Endodermal cell (in vitro differentiated cells): Measurements from ENCODE around the gene SOX1. TPM values are rescaled to one million over a fixed set of nuclear protein-coding genes. Genes with fewer than 3 reads are reported as not detected.
A peak's percentile ranks its signal among the peaks of the same experiment; 100 is the strongest.

Source experiments
- DNase-seq: peaks from one replicate; pipeline ENCODE4 v3.0.0-alpha.2; 2017
- H3K27ac ChIP-seq: 2 replicates; pipeline ENCODE4 v1.5.1; 2013; ENCODE audit warnings: mild to moderate bottlenecking, low read depth, low read length, moderate library complexity
- H3K27me3 ChIP-seq: 2 replicates; pipeline ENCODE4 v1.6.1; 2013; ENCODE audit warnings: mild to moderate bottlenecking, low read length, moderate library complexity; ENCODE audit not compliant: insufficient read depth, control insufficient read depth, poor library complexity, severe bottlenecking
- H3K36me3 ChIP-seq: 2 replicates; pipeline ENCODE4 v1.7.0; 2013; ENCODE audit warnings: mild to moderate bottlenecking, low read length, moderate library complexity; ENCODE audit not compliant: control insufficient read depth, insufficient read depth
- H3K4me1 ChIP-seq: one replicate; pipeline ENCODE4 v1.7.0; 2013; ENCODE audit warnings: low read length; ENCODE audit not compliant: control insufficient read depth, insufficient read depth
- H3K4me3 ChIP-seq: 2 replicates; pipeline ENCODE4 v1.5.1; 2013; ENCODE audit warnings: mild to moderate bottlenecking, low read length, moderate library complexity
- H3K9ac ChIP-seq: 2 replicates; pipeline ENCODE4 v1.6.1; 2013; ENCODE audit warnings: mild to moderate bottlenecking, low read length, moderate library complexity; ENCODE audit not compliant: poor library complexity, severe bottlenecking; ENCODE audit errors: extremely low read depth
- H3K9me3 ChIP-seq: 2 replicates; pipeline ENCODE4 v1.6.1; 2013; ENCODE audit warnings: mild to moderate bottlenecking, low read length, moderate library complexity; ENCODE audit not compliant: control insufficient read depth
- H3K27ac Mint-ChIP-seq: 2 replicates; pipeline ENCODE4 v1.8.0; 2020; ENCODE audit warnings: mixed read lengths
- H3K27me3 Mint-ChIP-seq: 2 replicates; pipeline ENCODE4 v1.8.0; 2021; ENCODE audit warnings: mild to moderate bottlenecking, mixed read lengths; ENCODE audit not compliant: insufficient read depth
- H3K36me3 Mint-ChIP-seq: 2 replicates; pipeline ENCODE4 v1.8.0; 2020; ENCODE audit warnings: low read depth, mixed read lengths
- H3K4me1 Mint-ChIP-seq: 2 replicates; pipeline ENCODE4 v1.8.0; 2020; ENCODE audit warnings: mixed read lengths
- H3K4me3 Mint-ChIP-seq: 2 replicates; pipeline ENCODE4 v1.8.0; 2020; ENCODE audit warnings: mild to moderate bottlenecking, moderate library complexity, mixed read lengths
- H3K9me3 Mint-ChIP-seq: 2 replicates; pipeline ENCODE4 v1.8.0; 2020; ENCODE audit warnings: mild to moderate bottlenecking, mixed read lengths
- WGBS, 2 experiments: methylation state at CpG; one replicate each; pipeline versions ENCODE4 v1.1.5 to v1.1.7; 2013; ENCODE audit warnings: missing lambda C conversion rate in 2 of 2, mixed read lengths in 1 of 2; ENCODE audit not compliant: insufficient coverage in 1 of 2, insufficient read length in 1 of 2; 5-methylcytosine and 5-hydroxymethylcytosine counted together
- total RNA-seq, 2 donors: library from RNA; stranded (reverse); fragmentation: NEBNext Ultra II Directional in 1 of 2; extraction: Animal tissue kit (Norgen Biotek cat#: 25700) in 1 of 2; gene quantifications; 2 replicates in 1 of 2; 3 replicates in 1 of 2; pipeline ENCODE4 v1.2.1, GENCODE V29; 2021
- TF ChIP-seq, protein P1 (sequence below): fragments of 200-600 bp; sonication (generic); conservative IDR thresholded peaks from 2 replicates; pipeline ENCODE4 v1.5.0; 2021; ENCODE audit warnings: antibody characterized with exemption, mild to moderate bottlenecking

SOX1 gene
- total RNA-seq, 2 donors from 2014 or later, result not detected

GRCh38 chr13:112114391-112114790 is 47.4 kb downstream of the SOX1 start:
- TF ChIP-seq, protein P1, sequence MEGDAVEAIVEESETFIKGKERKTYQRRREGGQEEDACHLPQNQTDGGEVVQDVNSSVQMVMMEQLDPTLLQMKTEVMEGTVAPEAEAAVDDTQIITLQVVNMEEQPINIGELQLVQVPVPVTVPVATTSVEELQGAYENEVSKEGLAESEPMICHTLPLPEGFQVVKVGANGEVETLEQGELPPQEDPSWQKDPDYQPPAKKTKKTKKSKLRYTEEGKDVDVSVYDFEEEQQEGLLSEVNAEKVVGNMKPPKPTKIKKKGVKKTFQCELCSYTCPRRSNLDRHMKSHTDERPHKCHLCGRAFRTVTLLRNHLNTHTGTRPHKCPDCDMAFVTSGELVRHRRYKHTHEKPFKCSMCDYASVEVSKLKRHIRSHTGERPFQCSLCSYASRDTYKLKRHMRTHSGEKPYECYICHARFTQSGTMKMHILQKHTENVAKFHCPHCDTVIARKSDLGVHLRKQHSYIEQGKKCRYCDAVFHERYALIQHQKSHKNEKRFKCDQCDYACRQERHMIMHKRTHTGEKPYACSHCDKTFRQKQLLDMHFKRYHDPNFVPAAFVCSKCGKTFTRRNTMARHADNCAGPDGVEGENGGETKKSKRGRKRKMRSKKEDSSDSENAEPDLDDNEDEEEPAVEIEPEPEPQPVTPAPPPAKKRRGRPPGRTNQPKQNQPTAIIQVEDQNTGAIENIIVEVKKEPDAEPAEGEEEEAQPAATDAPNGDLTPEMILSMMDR, result no peak
- no peaks in the 10 kb centered on the region for H3K36me3 Mint-ChIP-seq
- H3K9me3 Mint-ChIP-seq, result no peaks in the 10 kb centered on the region
- DNase-seq, result peak; percentile 31
- peaks cover 81% of the 10 kb centered on the region for H3K27me3 Mint-ChIP-seq
- H3K4me3 ChIP-seq, result no peak overlapping the region
- no peaks in the 10 kb centered on the region for H3K36me3 ChIP-seq
- H3K4me3 Mint-ChIP-seq, result no peak overlapping the region
- no peak overlapping the region for H3K9ac ChIP-seq
- 88% methylated on average over 8 to 11 of the region's 11 CpGs for WGBS, 2 experiments
- no peak overlapping the region for H3K27ac ChIP-seq
- no peak overlapping the region for H3K27ac Mint-ChIP-seq
- H3K9me3 ChIP-seq, result no peaks in the 10 kb centered on the region
- H3K4me1 ChIP-seq, result no peaks in the 10 kb centered on the region
- H3K4me1 Mint-ChIP-seq, result no peaks in the 10 kb centered on the region
- H3K27me3 ChIP-seq, result peaks cover 60% of the 10 kb centered on the region

GRCh38 chr13:112115403-112116091 is 48.6 kb downstream of the SOX1 start:
- no peak overlapping the region for H3K4me3 Mint-ChIP-seq
- Histone ChIP-seq H3K4me1 (no peaks in the 10 kb centered on the region), H3K27ac (no peak overlapping the region), H3K9me3 (no peaks in the 10 kb centered on the region), H3K27me3 (peaks cover 48% of the 10 kb centered on the region), H3K9ac (no peak overlapping the region), H3K36me3 (no peaks in the 10 kb centered on the region), H3K4me3 (no peak overlapping the region)
- WGBS, 2 experiments, result 90 to 92% methylated on average over 9 to 20 of the region's 20 CpGs
- no peaks in the 10 kb centered on the region for H3K9me3 Mint-ChIP-seq
- peaks cover 80% of the 10 kb centered on the region for H3K27me3 Mint-ChIP-seq
- H3K4me1 Mint-ChIP-seq, result no peaks in the 10 kb centered on the region
- TF ChIP-seq, protein P1, result no peak
- H3K36me3 Mint-ChIP-seq, result no peaks in the 10 kb centered on the region
- no peak overlapping the region for H3K27ac Mint-ChIP-seq
- peak; percentile 36 for DNase-seq

GRCh38 chr13:112116187-112116950 is 49.4 kb downstream of the SOX1 start:
- Histone ChIP-seq H3K9ac (no peak overlapping the region), H3K4me3 (no peak overlapping the region), H3K27me3 (peaks cover 40% of the 10 kb centered on the region), H3K9me3 (no peaks in the 10 kb centered on the region), H3K36me3 (no peaks in the 10 kb centered on the region), H3K27ac (no peak overlapping the region), H3K4me1 (no peaks in the 10 kb centered on the region)
- no peak for DNase-seq
- TF ChIP-seq, protein P1, result no peak
- 90% methylated on average over 21 to 22 of the region's 22 CpGs for WGBS, 2 experiments
- Mint-ChIP-seq H3K27me3 (peaks cover 75% of the 10 kb centered on the region), H3K4me3 (no peak overlapping the region), H3K36me3 (no peaks in the 10 kb centered on the region), H3K27ac (no peak overlapping the region), H3K4me1 (no peaks in the 10 kb centered on the region), H3K9me3 (no peaks in the 10 kb centered on the region)
